Activated naive CD4-positive, alpha-beta T cell treated with anti-CD3 and anti-CD28 coated beads for 36 hours (primary cell): ENCODE results near the gene SELPLG. TPM values are rescaled to one million over a fixed set of nuclear protein-coding genes. Genes with fewer than 3 reads are reported as not detected.

Source experiments
- CTCF ChIA-PET: fragments of 350-600 bp; sonication (Branson Sonifier 250); formaldehyde crosslinking; loops from one replicate; lab custom pipeline; 2021; ENCODE audit warnings: antibody characterized with exemption; lab: Charles Lee
- DNase-seq: peaks from one replicate; pipeline ENCODE4 v3.0.0-alpha.2; 2020
- H3K27ac Mint-ChIP-seq: one replicate; pipeline ENCODE4 v1.8.0; 2021; ENCODE audit warnings: mild to moderate bottlenecking, mixed read lengths
- H3K27me3 Mint-ChIP-seq: one replicate; pipeline ENCODE4 v1.8.0; 2021; ENCODE audit warnings: low read depth, mixed read lengths
- H3K36me3 Mint-ChIP-seq: one replicate; pipeline ENCODE4 v1.8.0; 2021; ENCODE audit warnings: low read depth, mixed read lengths
- H3K4me1 Mint-ChIP-seq: one replicate; pipeline ENCODE4 v1.8.0; 2021; ENCODE audit warnings: low read depth, mixed read lengths
- H3K4me3 Mint-ChIP-seq: one replicate; pipeline ENCODE4 v1.8.0; 2021; ENCODE audit warnings: mild to moderate bottlenecking, moderate library complexity, mixed read lengths
- H3K9me3 Mint-ChIP-seq: one replicate; pipeline ENCODE4 v1.8.0; 2021; ENCODE audit warnings: mixed read lengths
- intact Hi-C: fragments of 100-400 bp; cut with micrococcal nuclease; formaldehyde crosslinking; loops from one replicate; pipeline ENCODE4 v1.15.1; 2023
- total RNA-seq, 2 experiments: library from RNA; stranded (reverse); gene quantifications; one replicate each; pipeline ENCODE4 v1.2.3, GENCODE V29; 2021

The SELPLG gene, protein sequence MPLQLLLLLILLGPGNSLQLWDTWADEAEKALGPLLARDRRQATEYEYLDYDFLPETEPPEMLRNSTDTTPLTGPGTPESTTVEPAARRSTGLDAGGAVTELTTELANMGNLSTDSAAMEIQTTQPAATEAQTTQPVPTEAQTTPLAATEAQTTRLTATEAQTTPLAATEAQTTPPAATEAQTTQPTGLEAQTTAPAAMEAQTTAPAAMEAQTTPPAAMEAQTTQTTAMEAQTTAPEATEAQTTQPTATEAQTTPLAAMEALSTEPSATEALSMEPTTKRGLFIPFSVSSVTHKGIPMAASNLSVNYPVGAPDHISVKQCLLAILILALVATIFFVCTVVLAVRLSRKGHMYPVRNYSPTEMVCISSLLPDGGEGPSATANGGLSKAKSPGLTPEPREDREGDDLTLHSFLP
- 10 to 100 TPM; 19.9 to 21.9 TPM for total RNA-seq

DNA sequence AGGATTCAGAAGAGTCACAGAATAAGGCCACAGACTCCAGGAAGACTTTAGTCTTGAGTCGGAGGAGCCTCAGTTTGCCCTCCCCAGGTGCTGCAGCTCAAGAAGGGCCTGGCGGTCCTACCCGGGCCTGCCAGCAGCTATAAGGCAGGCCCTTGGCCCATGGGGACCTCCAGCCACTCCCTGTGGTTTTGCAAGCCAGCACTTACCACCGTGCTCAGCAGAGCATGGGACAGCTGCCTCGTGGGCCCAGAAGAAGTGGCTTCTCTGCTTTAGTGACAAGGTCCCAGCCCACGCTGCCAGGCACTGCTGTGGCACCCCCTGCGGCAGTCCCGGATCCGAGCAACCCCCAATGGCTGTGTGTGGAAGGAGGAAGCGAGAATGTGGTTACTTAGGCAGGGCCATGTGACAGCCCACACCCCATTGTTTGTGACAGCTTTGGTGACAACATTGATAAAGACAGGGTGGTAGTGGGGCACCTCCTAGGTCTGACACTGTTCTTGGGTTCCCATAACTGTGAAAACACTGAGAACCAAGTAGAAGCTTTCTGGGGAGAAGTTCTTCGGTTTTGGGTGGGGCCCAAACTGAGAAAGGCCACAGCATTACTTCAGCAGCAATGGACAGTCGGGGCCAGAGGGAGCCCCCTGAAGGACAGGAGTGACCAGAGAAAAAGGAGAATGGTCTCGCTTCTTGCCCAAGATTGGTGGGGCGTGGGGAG lies at the start of gene SELPLG:
TSS of gene SELPLG (minus strand) at position 361 of the 715 bp plus-strand sequence. CDS start 9,587 bp downstream, outside the sequence.
- CTCF ChIA-PET = interaction anchor here (0.9 to 8.9 kb wide), 11 partner anchors 12 to 170 kb away, joined by 3 to 77 read pairs (median 6); no protein-coding TSS in a partner anchor
- DNase-seq = peak; percentile 91
- peak within 1 kb of the TSS; percentile 98 for H3K4me3 Mint-ChIP-seq
- H3K9me3 Mint-ChIP-seq = peaks cover 4% of the 10 kb centered on the region
- peaks cover 53% of the 10 kb centered on the region for H3K4me1 Mint-ChIP-seq
- peaks cover 22% of the 10 kb centered on the region for H3K36me3 Mint-ChIP-seq
- H3K27ac Mint-ChIP-seq = peak within 1 kb of the TSS; percentile 100
- intact Hi-C loops = loop anchor here (1.0 to 10.0 kb wide), 11 partner anchors 16 to 1949 kb away; partner anchors contain the start of genes ALKBH2, ANKRD13A, CORO1C and FICD
- H3K27me3 Mint-ChIP-seq = no peaks in the 10 kb centered on the region

DNA sequence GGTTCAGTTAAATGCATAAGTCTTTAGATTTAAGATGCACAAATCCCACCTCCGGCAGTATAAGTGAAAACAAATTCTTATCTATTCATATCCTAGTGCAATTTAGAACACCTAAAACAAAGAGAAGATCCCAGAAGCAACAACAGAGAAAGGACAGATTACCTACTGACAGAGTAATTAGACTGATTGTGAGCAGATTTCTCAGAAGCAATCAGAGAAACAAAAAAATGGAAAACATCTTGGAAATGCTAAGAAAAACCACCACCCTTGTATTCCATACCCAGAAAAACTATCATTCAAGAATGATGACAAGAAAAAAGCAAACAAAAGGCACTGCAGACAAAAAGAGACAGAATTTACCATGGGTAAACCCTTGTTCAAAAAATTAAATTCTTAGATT lies 47.6 kb upstream of the SELPLG start:
- DNase-seq = no peak
- Mint-ChIP-seq H3K4me1 (peaks cover 4% of the 10 kb centered on the region), H3K36me3 (peaks cover 2% of the 10 kb centered on the region), H3K4me3 (no peak overlapping the region), H3K27me3 (no peaks in the 10 kb centered on the region), H3K9me3 (no peaks in the 10 kb centered on the region), H3K27ac (no peak overlapping the region)
- CTCF ChIA-PET = no interaction called here
- intact Hi-C loops = no loop called here

DNA sequence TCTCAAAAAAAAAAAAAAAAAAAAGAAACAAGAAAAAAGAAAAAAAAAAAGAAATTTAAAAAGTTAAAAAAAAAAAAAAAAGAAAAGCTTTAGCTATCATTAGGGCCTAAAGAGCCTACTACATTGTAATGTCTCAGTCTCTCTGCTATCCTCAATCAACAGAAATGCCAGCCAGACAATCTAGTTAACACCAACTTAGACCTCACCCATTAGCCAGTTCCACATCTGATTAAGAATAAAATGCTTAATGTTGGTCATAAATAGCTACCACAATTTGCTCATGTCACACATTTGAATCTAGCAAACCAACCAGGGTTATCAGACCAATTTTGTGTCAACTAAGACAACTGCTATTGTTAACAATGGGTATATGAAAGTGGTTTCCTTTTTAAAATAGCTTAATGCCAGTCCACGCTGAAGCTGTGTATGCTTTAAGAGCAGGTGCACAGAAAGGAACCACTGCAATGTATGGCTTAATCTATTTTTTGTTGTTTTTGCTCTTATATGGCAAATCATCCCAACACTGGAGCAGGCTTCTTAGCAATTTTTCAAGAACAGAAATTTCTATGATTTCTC lies 45.5 kb upstream of the SELPLG start:
- Mint-ChIP-seq H3K4me3 (no peak overlapping the region), H3K9me3 (no peaks in the 10 kb centered on the region), H3K27me3 (no peaks in the 10 kb centered on the region), H3K4me1 (no peaks in the 10 kb centered on the region), H3K36me3 (peaks cover 2% of the 10 kb centered on the region), H3K27ac (no peak overlapping the region)
- DNase-seq = no peak
- CTCF ChIA-PET = interaction anchor here (0.6 to 1.2 kb wide), 2 partner anchors 124 to 313 kb away, joined by 3 to 4 read pairs; no protein-coding TSS in a partner anchor
- intact Hi-C loops = no loop called here

DNA sequence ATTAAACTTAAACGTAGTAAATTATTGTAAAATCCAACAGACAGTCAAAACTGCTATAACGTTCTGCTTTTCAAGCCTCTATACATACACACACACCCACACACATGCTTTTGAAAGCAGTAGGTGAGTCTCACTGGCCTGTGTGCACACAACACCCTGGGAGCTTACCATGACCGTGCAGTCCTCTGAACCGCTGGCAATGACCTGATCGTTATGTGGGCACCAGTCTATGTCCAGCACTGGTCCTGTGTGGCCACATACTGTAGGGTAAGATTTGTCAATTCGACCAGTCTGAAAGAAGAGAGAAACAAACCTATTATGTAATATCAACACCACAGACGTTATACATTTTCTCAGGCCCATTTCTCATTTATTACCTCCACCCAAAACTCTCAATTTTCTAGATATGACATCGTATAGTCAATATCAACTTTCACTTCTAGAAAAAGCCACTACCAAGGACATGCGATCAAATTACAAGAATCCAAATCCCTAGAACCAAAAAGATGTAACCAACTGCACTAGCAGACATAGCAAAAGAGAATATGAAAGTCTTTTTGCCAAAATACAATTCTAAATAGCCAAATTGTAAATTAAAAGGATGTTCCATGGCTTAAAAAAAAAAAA lies 44.5 kb upstream of the SELPLG start:
- H3K9me3 Mint-ChIP-seq = no peaks in the 10 kb centered on the region
- no peaks in the 10 kb centered on the region for H3K27me3 Mint-ChIP-seq
- H3K27ac Mint-ChIP-seq = no peak overlapping the region
- no peak overlapping the region for H3K4me3 Mint-ChIP-seq
- DNase-seq = no peak
- CTCF ChIA-PET = interaction anchor here (1.2 kb wide), 1 partner anchor 125 kb away, joined by 3 read pairs; no protein-coding TSS in a partner anchor
- H3K36me3 Mint-ChIP-seq = peaks cover 2% of the 10 kb centered on the region
- no peaks in the 10 kb centered on the region for H3K4me1 Mint-ChIP-seq
- intact Hi-C loops = no loop called here

DNA sequence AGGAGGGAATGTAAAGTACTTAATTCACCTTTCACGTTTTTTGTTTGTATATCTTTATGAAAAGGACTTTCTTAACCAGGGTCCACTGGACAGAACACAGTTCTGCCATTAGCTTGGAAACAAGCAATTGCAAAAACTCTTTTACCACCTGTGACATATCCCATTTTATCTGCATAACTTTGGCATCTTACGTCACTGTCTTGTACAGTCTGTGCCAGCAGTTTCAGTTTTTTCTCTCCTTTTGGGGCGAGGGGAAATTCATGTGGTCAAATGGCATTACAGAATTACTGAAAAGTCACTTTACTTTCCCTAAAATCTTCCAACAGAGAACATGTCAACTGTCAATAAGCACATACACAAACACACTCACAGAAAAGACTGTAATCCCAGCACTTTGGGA lies 43.7 kb upstream of the SELPLG start:
- Mint-ChIP-seq H3K4me3 (no peak overlapping the region), H3K9me3 (no peaks in the 10 kb centered on the region), H3K36me3 (peaks cover 2% of the 10 kb centered on the region), H3K27ac (no peak overlapping the region), H3K4me1 (no peaks in the 10 kb centered on the region), H3K27me3 (no peaks in the 10 kb centered on the region)
- no peak for DNase-seq
- intact Hi-C loops = no loop called here
- CTCF ChIA-PET = no interaction called here

DNA sequence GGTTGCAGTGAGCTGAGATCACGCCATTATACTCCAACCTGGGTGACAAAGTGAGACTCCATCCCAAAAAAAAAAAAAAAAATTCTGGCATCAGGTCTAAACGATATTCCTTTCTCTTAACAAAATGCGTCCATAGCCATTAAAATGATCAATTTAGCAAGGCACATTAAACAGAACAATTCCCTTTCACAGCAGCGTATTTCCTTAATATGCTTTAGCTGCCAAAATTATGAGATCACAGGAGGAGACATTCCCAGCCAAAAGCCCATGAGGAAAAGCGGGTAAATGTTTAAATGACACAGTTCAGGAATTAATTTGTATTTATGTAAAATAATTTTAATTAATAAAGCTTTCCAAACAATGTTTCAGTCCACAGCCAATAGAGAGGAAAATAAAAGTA lies 43.0 kb upstream of the SELPLG start:
- no peaks in the 10 kb centered on the region for H3K9me3 Mint-ChIP-seq
- intact Hi-C loops = no loop called here
- H3K4me1 Mint-ChIP-seq = no peaks in the 10 kb centered on the region
- no peak overlapping the region for H3K27ac Mint-ChIP-seq
- no peak for DNase-seq
- H3K27me3 Mint-ChIP-seq = no peaks in the 10 kb centered on the region
- H3K36me3 Mint-ChIP-seq = peaks cover 2% of the 10 kb centered on the region
- CTCF ChIA-PET = interaction anchor here (0.6 kb wide), 1 partner anchor 10 kb away, joined by 3 read pairs; no protein-coding TSS in a partner anchor
- H3K4me3 Mint-ChIP-seq = no peak overlapping the region

DNA sequence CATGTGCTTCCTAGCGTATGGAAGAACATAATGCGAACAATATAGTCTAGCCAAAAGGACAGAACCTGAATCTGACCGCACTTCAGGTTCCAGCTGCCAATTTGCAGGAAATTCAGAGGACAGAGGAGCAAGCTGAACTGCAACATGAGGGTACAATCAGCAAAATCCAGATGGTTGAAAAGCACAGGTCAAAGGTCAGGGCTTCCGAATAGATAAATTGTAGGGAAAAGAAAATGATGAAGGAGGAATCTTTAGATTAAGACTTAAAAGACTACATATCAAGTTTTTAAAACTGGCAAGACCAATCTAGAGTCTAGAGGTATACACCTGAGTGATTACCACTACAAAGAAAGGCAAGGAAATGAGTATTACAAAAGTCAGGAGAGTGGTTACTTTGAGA lies 42.1 kb upstream of the SELPLG start:
- intact Hi-C loops = no loop called here

DNA sequence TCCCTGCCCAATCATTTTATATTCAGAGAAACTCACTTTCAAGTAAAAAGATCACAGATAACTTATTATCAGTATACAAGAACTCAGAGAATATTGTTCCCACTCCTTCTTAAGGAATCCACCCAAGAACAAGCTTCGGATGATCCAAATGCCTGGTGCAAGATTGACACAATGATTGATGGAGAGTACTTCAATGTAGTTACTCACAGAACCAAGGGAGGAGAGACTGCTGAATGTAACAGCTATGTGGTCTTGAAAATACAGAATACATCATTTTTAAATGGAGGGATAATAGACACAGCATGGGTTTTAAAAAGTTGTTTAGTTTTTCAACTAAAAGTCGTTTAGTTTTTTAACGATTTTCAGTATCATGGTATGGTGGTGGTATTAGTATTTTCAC lies 38.4 kb upstream of the SELPLG start:
- CTCF ChIA-PET = interaction anchor here (1.9 kb wide), 1 partner anchor 132 kb away, joined by 5 read pairs; no protein-coding TSS in a partner anchor
- DNase-seq = no peak
- Mint-ChIP-seq H3K27me3 (no peaks in the 10 kb centered on the region), H3K4me3 (no peak overlapping the region), H3K36me3 (no peaks in the 10 kb centered on the region), H3K9me3 (no peaks in the 10 kb centered on the region), H3K4me1 (no peaks in the 10 kb centered on the region), H3K27ac (no peak overlapping the region)
- intact Hi-C loops = no loop called here

More for the DNA sequence above, 42.1 kb upstream of the SELPLG start:
- no peak for DNase-seq
- Mint-ChIP-seq H3K4me3 (no peak overlapping the region), H3K36me3 (peaks cover 2% of the 10 kb centered on the region), H3K27ac (no peak overlapping the region), H3K9me3 (no peaks in the 10 kb centered on the region), H3K27me3 (no peaks in the 10 kb centered on the region), H3K4me1 (no peaks in the 10 kb centered on the region)
- CTCF ChIA-PET = no interaction called here

DNA sequence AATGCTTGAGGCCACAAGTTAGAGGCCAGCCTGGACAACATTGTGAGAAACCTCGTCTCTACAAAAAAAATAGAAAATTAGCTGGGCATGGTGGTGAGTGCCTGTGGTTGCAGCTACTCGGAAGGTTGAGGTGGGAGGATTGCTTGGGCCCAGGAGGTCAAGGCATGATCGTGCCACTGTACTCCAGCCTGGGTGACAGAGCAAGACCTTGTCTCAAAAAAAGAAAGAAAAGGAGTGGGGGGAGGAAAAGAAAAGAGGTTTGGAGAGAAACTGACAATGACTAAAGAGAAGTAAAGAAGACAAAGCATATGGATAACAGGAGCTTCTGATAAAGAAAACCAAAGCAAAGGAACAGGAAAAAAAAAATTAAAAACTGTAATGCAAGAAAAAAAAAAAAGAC lies 37.4 kb upstream of the SELPLG start:
- Mint-ChIP-seq H3K4me1 (no peaks in the 10 kb centered on the region), H3K27ac (no peak overlapping the region), H3K27me3 (no peaks in the 10 kb centered on the region), H3K9me3 (no peaks in the 10 kb centered on the region), H3K36me3 (no peaks in the 10 kb centered on the region), H3K4me3 (no peak overlapping the region)
- intact Hi-C loops = no loop called here
- CTCF ChIA-PET = interaction anchor here (1.0 to 1.9 kb wide), 3 partner anchors 31 to 132 kb away, joined by 3 to 8 read pairs (median 5); no protein-coding TSS in a partner anchor
- DNase-seq = no peak

DNA sequence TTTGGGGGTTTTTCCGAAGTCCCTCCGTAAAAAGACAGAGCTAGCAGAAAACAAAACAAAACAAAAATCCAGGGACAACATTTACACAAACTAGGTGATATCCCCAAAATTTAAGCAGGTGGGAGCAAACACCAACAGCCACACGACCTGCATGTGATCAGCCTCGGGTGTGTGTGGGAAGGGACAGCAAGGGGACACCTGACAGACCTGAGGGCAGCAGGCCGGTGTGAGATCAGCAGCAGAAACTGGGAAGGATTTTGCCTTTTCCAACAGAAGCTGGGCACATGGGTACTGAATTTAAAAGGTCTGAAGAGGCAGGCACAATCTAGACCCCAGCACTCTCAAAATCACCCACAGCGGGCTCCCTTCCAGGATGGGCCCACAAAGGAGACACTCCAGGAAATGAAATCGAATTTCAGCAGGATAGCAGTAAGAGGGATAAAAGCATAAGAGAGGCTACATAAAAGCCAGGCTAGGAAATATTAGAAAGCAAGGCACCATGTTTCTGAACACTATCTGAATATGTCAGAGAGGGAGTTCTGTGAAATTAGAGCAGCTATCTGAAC lies 36.5 kb upstream of the SELPLG start:
- Mint-ChIP-seq H3K27ac (no peak overlapping the region), H3K36me3 (no peaks in the 10 kb centered on the region), H3K9me3 (no peaks in the 10 kb centered on the region), H3K4me3 (no peak overlapping the region), H3K27me3 (no peaks in the 10 kb centered on the region), H3K4me1 (no peaks in the 10 kb centered on the region)
- intact Hi-C loops = no loop called here
- CTCF ChIA-PET = interaction anchor here (1.2 to 1.5 kb wide), 3 partner anchors 14 to 133 kb away, joined by 3 to 8 read pairs (median 3); no protein-coding TSS in a partner anchor
- DNase-seq = no peak

DNA sequence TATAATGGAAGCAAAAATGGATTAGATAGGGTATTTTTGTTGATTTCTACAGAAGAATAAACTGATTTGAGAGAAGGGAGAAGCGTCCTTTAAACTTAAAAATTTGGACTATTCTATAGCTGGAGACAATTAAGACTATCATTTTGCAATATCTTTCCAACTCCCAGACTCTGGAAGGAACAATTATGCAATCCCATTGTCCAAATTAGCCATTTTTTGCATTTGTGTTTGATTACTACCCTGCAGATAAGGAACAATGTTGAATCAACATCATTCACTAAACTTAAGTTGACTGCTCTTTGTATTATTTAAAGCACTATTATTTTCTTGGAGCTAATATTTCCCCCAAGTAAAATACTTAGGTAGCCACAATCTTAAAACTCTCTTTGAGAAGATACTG lies 34.8 kb upstream of the SELPLG start:
- Mint-ChIP-seq H3K36me3 (no peaks in the 10 kb centered on the region), H3K27ac (no peak overlapping the region), H3K4me1 (peaks cover 14% of the 10 kb centered on the region), H3K4me3 (no peak overlapping the region), H3K27me3 (no peaks in the 10 kb centered on the region), H3K9me3 (no peaks in the 10 kb centered on the region)
- CTCF ChIA-PET = interaction anchor here (1.3 to 1.9 kb wide), 2 partner anchors 99 to 135 kb away, joined by 3 to 9 read pairs; no protein-coding TSS in a partner anchor
- no peak for DNase-seq
- intact Hi-C loops = no loop called here
